Neural cell (in vitro differentiated cells): Measurements from ENCODE around the gene ZNF385D. TPM values are rescaled to one million over a fixed set of nuclear protein-coding genes. Genes with fewer than 3 reads are reported as not detected.

ENCODE experiments used
- H2AFZ ChIP-seq: fragments of 200-600, 300-800 bp; sonication (generic), shearing (Covaris generic); 2 replicates; pipeline ENCODE4 v1.6.0; 2014; ENCODE audit warnings: low read depth, mild to moderate bottlenecking, antibody characterized with exemption, low read length, moderate library complexity
- H3F3A ChIP-seq: fragments of 200-600 bp; shearing (Covaris generic); 2 replicates; pipeline ENCODE4 v1.6.1; 2016; ENCODE audit warnings: mild to moderate bottlenecking, moderate library complexity, mixed read lengths, antibody characterized with exemption, low read length; ENCODE audit not compliant: insufficient read depth, poor library complexity, severe bottlenecking
- H3K27ac ChIP-seq: fragments of 200-600, 300-800 bp; sonication (generic), shearing (Covaris generic); 2 replicates; pipeline ENCODE4 v1.5.1; 2014; ENCODE audit warnings: mild to moderate bottlenecking, low read length, moderate library complexity
- H3K27me3 ChIP-seq: fragments of 300-800, 200-600 bp; sonication (generic), shearing (Covaris generic); 2 replicates; pipeline ENCODE4 v1.6.0; 2014; ENCODE audit warnings: mild to moderate bottlenecking, low read depth, low read length, moderate library complexity; ENCODE audit not compliant: insufficient read depth
- H3K36me3 ChIP-seq: fragments of 300-800, 200-600 bp; sonication (generic), shearing (Covaris generic); 2 replicates; pipeline ENCODE4 v1.5.1; 2014; ENCODE audit warnings: mild to moderate bottlenecking, antibody characterized with exemption, low read length, moderate library complexity; ENCODE audit not compliant: insufficient read depth
- H3K4me2 ChIP-seq: fragments of 300-800, 200-600 bp; sonication (generic), shearing (Covaris generic); 2 replicates; pipeline ENCODE4 v1.6.0; 2014; ENCODE audit warnings: mild to moderate bottlenecking, low read length
- H3K4me3 ChIP-seq: fragments of 300-800, 200-600 bp; sonication (generic), shearing (Covaris generic); 2 replicates; pipeline ENCODE4 v1.5.1; 2014; ENCODE audit warnings: mild to moderate bottlenecking, low read length, moderate library complexity
- H3K79me2 ChIP-seq: fragments of 200-600 bp; shearing (Covaris generic); replicated peaks from 2 replicates; pipeline ENCODE4 v1.6.0; 2014; ENCODE audit warnings: mild to moderate bottlenecking, low read length, moderate library complexity; ENCODE audit not compliant: insufficient read depth
- H3K9ac ChIP-seq: fragments of 300-800, 200-600 bp; sonication (generic), shearing (Covaris generic); 2 replicates; pipeline ENCODE4 v1.6.1; 2016; ENCODE audit warnings: mild to moderate bottlenecking, low read length, mixed read lengths
- H3K9me2 ChIP-seq: fragments of 200-600 bp; shearing (Covaris generic); 2 replicates; pipeline ENCODE4 v1.6.1; 2016; ENCODE audit warnings: mild to moderate bottlenecking, low read length, mixed read lengths; ENCODE audit not compliant: insufficient read depth
- H3K9me3 ChIP-seq: fragments of 200-600, 300-800 bp; sonication (generic), shearing (Covaris generic); 2 replicates; pipeline ENCODE4 v1.6.1; 2016; ENCODE audit warnings: mild to moderate bottlenecking, mixed run types, low read length, moderate library complexity, mixed read lengths
- H4K20me1 ChIP-seq: fragments of 200-600 bp; shearing (Covaris generic); 2 replicates; pipeline ENCODE4 v1.6.1; 2016; ENCODE audit warnings: mild to moderate bottlenecking, mixed run types; ENCODE audit not compliant: insufficient read depth
- EP300 ChIP-seq: fragments of 450-650 bp; conservative IDR thresholded peaks from 2 replicates; pipeline ENCODE4 v1.6.1; 2014; ENCODE audit warnings: antibody characterized with exemption, mild to moderate bottlenecking, moderate library complexity; ENCODE audit not compliant: poor library complexity, severe bottlenecking
- EZH2 ChIP-seq: fragments of 200-600, 300-800 bp; shearing (Covaris generic), sonication (generic); IDR thresholded peaks from 2 replicates; pipeline ENCODE4 v1.6.1; 2014; ENCODE audit warnings: antibody characterized with exemption, low read length, borderline replicate concordance, mild to moderate bottlenecking; ENCODE audit not compliant: insufficient read depth, poor library complexity, severe bottlenecking
- MXI1 ChIP-seq: fragments of 450-650 bp; conservative IDR thresholded peaks from 2 replicates; pipeline ENCODE4 v1.6.1; 2014; ENCODE audit warnings: antibody characterized with exemption, mild to moderate bottlenecking; ENCODE audit not compliant: poor library complexity, severe bottlenecking
- POLR2AphosphoS5 ChIP-seq: IDR thresholded peaks from 2 replicates; pipeline ENCODE4 v1.6.1; 2012
- RAD21 ChIP-seq: fragments of 450-650 bp; conservative IDR thresholded peaks from 2 replicates; pipeline ENCODE4 v1.6.1; 2014; ENCODE audit warnings: antibody characterized with exemption, mild to moderate bottlenecking, moderate library complexity
- SMC3 ChIP-seq: fragments of 450-650 bp; conservative IDR thresholded peaks from 2 replicates; pipeline ENCODE4 v1.6.1; 2014; ENCODE audit warnings: antibody characterized with exemption, mild to moderate bottlenecking, moderate library complexity; ENCODE audit not compliant: poor library complexity
- TAF1 ChIP-seq: IDR thresholded peaks from 2 replicates; pipeline ENCODE4 v1.6.1; 2012; ENCODE audit warnings: low read depth
- polyA plus RNA-seq: library from polyadenylated mRNA; depleted of rRNA; stranded (reverse); fragments of >200 nt; gene quantifications from 2 replicates; pipeline ENCODE4 v1.2.3, GENCODE V29; 2014
- TF ChIP-seq, protein P1 (sequence below): IDR thresholded peaks from 2 replicates; pipeline ENCODE4 v1.6.1; 2012; ENCODE audit warnings: borderline replicate concordance
- TF ChIP-seq, protein P2 (sequence below): fragments of 450-650 bp; IDR thresholded peaks from 2 replicates; pipeline ENCODE4 v1.5.1; 2014; ENCODE audit warnings: antibody characterized with exemption, mild to moderate bottlenecking, moderate library complexity; ENCODE audit not compliant: poor library complexity, severe bottlenecking

The ZNF385D gene
- polyA plus RNA-seq, 1 donor from 2014 or later: 3.4 TPM

DNA sequence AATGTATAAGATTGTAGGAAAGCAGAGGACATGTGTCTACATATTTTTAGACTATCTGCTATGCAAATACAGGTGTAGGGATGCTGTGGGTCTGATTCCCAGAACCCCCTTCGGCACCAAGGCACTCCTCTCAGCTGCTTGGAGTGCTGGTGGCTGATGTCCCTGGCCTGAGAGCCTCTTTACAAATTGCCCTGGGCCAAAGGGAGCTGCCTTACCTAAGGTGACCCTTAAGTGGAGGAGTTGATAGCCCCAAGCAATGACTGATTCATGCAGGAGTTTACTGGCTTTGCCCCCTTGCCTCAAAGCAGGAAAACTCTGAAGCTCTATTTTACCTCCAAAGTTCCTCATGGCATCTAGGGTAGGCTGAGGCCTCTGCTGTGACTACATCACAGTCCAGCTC is 83.0 kb downstream of the ZNF385D start:
- H3K79me2 ChIP-seq: no peaks in the 10 kb centered on the region
- no peaks in the 10 kb centered on the region for H3K27me3 ChIP-seq
- no peaks in the 10 kb centered on the region for H3K9me3 ChIP-seq
- no peak overlapping the region for H3K9ac ChIP-seq
- H3K36me3 ChIP-seq: no peaks in the 10 kb centered on the region
- no peak overlapping the region for H3K4me3 ChIP-seq
- no peaks in the 10 kb centered on the region for H3K9me2 ChIP-seq
- H3K4me2 ChIP-seq: no peak overlapping the region
- no peak overlapping the region for H2AFZ ChIP-seq
- H4K20me1 ChIP-seq: no peaks in the 10 kb centered on the region
- no peak overlapping the region for H3K27ac ChIP-seq
- no peak for TF ChIP-seq RAD21
- no peak for TF ChIP-seq EP300
- TF ChIP-seq TAF1: no peak
- TF ChIP-seq, protein P1, sequence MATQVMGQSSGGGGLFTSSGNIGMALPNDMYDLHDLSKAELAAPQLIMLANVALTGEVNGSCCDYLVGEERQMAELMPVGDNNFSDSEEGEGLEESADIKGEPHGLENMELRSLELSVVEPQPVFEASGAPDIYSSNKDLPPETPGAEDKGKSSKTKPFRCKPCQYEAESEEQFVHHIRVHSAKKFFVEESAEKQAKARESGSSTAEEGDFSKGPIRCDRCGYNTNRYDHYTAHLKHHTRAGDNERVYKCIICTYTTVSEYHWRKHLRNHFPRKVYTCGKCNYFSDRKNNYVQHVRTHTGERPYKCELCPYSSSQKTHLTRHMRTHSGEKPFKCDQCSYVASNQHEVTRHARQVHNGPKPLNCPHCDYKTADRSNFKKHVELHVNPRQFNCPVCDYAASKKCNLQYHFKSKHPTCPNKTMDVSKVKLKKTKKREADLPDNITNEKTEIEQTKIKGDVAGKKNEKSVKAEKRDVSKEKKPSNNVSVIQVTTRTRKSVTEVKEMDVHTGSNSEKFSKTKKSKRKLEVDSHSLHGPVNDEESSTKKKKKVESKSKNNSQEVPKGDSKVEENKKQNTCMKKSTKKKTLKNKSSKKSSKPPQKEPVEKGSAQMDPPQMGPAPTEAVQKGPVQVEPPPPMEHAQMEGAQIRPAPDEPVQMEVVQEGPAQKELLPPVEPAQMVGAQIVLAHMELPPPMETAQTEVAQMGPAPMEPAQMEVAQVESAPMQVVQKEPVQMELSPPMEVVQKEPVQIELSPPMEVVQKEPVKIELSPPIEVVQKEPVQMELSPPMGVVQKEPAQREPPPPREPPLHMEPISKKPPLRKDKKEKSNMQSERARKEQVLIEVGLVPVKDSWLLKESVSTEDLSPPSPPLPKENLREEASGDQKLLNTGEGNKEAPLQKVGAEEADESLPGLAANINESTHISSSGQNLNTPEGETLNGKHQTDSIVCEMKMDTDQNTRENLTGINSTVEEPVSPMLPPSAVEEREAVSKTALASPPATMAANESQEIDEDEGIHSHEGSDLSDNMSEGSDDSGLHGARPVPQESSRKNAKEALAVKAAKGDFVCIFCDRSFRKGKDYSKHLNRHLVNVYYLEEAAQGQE: no peak
- TF ChIP-seq, protein P2, sequence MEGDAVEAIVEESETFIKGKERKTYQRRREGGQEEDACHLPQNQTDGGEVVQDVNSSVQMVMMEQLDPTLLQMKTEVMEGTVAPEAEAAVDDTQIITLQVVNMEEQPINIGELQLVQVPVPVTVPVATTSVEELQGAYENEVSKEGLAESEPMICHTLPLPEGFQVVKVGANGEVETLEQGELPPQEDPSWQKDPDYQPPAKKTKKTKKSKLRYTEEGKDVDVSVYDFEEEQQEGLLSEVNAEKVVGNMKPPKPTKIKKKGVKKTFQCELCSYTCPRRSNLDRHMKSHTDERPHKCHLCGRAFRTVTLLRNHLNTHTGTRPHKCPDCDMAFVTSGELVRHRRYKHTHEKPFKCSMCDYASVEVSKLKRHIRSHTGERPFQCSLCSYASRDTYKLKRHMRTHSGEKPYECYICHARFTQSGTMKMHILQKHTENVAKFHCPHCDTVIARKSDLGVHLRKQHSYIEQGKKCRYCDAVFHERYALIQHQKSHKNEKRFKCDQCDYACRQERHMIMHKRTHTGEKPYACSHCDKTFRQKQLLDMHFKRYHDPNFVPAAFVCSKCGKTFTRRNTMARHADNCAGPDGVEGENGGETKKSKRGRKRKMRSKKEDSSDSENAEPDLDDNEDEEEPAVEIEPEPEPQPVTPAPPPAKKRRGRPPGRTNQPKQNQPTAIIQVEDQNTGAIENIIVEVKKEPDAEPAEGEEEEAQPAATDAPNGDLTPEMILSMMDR: no peak
- TF ChIP-seq MXI1: no peak
- TF ChIP-seq SMC3: no peak
- no peak for TF ChIP-seq EZH2
- no peak for TF ChIP-seq POLR2AphosphoS5
- no peaks in the 10 kb centered on the region for H3F3A ChIP-seq

DNA sequence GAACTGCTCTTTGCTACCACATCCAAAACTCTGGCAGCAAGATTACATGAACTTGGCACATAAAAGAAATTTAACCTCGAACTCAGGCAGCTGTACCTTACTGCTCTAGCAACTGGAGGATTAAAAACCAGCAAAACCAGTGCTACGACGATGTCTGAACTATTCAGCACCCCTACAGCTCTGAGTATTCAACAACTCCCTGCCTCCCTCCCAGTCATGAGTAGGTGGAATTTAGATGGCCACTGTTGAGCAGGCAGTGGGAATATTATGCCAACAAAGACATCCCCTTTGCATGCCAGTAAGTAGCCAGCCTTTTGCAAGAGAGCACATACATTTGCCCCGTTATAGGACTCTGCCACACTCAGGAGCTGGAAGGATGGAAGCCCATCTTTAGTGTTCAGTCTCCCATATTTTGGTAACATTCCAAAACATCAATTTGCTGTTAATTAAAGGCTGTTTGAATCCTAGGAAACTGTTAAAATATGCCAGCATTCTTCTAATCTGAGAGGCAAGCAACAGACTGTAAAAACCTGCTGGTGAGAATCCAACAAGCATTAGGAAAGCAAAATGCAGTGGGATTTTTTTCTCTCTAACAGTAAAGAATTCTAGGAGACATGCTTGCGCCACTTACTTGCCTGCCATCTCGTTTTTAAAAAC is 85.4 kb downstream of the ZNF385D start:
- Histone ChIP-seq H3K9me2 (no peaks in the 10 kb centered on the region), H3K4me2 (no peak overlapping the region), H3K9ac (no peak overlapping the region), H2AFZ (no peak overlapping the region), H3K27ac (no peak overlapping the region), H3K79me2 (no peaks in the 10 kb centered on the region), H3K27me3 (no peaks in the 10 kb centered on the region), H4K20me1 (no peaks in the 10 kb centered on the region), H3F3A (no peaks in the 10 kb centered on the region), H3K4me3 (no peak overlapping the region), H3K9me3 (no peaks in the 10 kb centered on the region), H3K36me3 (no peaks in the 10 kb centered on the region)
- TF ChIP-seq, protein P1: no peak
- TF ChIP-seq EZH2 (no peak), SMC3 (no peak)
- TF ChIP-seq, protein P2: no peak
